GM08714 (cell line): Measurements from ENCODE around the gene HAVCR1.

Source experiments
- H3K4me3 ChIP-seq: fragments of 200-500 bp; sonication (Bioruptor generic); 2 replicates; pipeline ENCODE4 v1.5.1; 2014; ENCODE audit warnings: mild to moderate bottlenecking, low read length, inconsistent platforms
- ZNF274 ChIP-seq: IDR thresholded peaks from 2 replicates; pipeline ENCODE4 v1.6.1; 2012; ENCODE audit warnings: mild to moderate bottlenecking, low read depth, low read length

HAVCR1 gene

DNA sequence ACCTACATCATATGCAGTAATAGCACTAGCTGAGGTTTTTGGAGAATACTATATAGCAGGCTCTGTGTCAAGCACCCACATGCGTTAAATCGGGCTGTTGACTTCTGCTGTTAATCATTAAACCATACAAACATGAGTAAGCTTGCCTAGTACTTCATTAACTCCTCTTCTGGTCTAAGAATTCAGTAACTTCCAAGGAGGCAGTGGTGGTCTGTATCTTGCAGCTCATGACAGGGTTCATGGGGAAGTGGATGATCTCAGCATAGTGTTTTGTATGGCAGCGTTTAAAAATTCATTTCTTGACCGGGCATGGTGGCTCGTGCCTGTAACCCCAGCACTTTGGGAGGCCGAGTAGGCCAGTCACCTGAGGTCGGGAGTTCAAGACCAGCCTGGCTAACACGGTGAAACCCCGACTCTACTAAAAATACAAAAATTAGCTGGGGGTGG, at the start of gene HAVCR1:
TSS of gene HAVCR1 (minus strand) at position 24 of the 447 bp plus-strand sequence. CDS start 1,173 bp downstream, outside the sequence.
- H3K4me3 ChIP-seq = no peak within 1 kb of the TSS
- TF ChIP-seq ZNF274 = no peak

- TF ChIP-seq ZNF274 = no peak
- no peak overlapping the region for H3K4me3 ChIP-seq
These were observed 48.6 kb upstream of the HAVCR1 start for GRCh38 chr5:157107508-157107907.

DNA sequence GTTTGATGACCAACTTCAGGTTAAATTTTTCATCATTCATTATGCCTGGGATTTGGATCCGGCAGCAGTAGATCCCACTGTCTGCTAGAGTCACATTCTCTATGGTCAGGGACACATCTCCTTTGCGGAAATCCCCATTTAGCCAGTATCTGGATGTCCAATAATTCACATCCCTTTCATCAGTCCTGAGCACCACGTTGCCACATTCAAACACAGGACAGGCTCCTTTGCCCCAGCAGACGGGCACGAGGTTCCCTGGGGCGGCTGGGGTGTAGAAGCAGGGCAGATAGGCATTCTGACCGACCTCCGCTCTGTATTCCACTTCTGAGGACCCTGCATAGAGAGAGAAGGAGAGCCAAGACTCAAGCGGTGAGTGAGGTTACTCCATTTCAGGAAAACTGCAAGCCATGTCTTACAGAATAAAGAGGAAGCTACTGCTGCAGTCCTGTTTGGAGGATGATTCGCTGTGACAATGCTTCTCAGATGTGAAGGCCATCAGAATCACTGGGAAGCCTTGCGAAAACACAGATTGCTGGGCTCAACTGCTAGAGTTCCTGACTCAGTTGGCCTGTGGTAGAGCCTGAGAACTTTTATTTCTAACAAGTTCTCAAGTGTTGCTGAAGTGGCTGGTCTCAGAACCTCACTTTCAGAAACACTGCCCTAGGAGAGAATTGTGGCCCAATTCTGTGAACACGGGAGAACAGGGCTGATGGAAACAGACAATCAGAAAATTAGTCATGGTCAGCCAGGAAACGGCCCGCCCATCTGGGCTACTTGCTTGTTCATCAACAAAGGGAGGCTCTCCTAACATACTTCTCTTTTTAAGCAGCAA, 47.9 kb upstream of the HAVCR1 start:
- H3K4me3 ChIP-seq = no peak overlapping the region
- no peak for TF ChIP-seq ZNF274

- no peak overlapping the region for H3K4me3 ChIP-seq
- no peak for TF ChIP-seq ZNF274
These were observed 41.3 kb upstream of the HAVCR1 start for GRCh38 chr5:157100140-157100679.

DNA sequence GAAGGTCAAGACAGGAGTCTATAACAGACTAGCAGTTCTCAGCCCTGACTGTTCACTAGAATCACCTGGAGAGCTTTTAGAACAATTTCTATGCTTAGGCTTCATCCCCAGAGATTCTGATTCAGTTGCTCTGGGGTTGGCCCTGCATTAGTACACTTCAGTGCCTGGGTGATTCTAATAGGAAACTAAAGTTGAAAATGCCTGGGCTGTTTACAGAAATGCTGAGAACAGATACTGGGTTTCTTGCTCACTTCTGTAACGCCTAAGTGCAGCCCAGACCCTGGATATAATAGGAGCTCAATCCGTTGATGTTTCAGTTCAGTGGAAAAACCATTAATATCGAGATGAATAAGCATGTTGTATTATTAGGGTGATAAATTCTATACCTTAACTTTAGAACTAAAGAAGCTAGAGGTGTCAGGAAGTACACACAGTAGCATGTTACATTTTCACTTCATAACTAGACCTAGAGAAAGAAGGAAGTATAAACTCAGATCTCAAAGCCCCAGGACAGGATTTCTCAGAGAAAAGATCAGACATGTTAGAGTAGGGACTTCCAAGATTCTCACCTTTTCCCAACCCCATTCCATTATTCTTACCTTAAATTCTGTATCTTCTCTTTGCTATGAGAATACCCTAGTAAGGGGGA, 29.6 kb upstream of the HAVCR1 start:
- no peak for TF ChIP-seq ZNF274
- no peak overlapping the region for H3K4me3 ChIP-seq

- no peak for TF ChIP-seq ZNF274
- H3K4me3 ChIP-seq = no peak overlapping the region
These were observed 27.9 kb upstream of the HAVCR1 start for GRCh38 chr5:157086751-157087359.

DNA sequence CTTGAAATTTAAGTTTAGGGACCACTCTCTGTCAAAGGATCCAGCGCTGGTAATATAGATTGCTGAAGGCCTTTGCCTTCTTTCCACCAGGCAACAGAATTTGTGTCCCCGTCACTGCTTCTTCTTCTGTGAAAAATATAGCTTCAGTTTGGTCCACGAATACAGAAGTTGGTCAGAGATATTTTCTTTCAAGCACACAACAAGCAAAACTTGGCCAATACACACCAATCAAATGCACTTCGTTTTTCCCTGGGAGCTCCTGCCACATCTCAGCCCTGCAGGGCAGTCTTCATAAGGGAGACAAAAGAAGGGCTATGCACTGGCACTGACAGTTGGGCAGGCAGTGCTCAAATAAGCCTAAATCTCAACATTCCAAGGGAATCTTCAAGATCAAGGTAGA, 27.0 kb upstream of the HAVCR1 start:
- H3K4me3 ChIP-seq = no peak overlapping the region
- TF ChIP-seq ZNF274 = no peak

- TF ChIP-seq ZNF274 = no peak
- H3K4me3 ChIP-seq = no peak overlapping the region
These were observed 21.4 kb upstream of the HAVCR1 start for GRCh38 chr5:157080286-157080685.

- no peak for TF ChIP-seq ZNF274
- H3K4me3 ChIP-seq = no peak overlapping the region
These were observed 17.6 kb upstream of the HAVCR1 start for GRCh38 chr5:157076558-157076957.

DNA sequence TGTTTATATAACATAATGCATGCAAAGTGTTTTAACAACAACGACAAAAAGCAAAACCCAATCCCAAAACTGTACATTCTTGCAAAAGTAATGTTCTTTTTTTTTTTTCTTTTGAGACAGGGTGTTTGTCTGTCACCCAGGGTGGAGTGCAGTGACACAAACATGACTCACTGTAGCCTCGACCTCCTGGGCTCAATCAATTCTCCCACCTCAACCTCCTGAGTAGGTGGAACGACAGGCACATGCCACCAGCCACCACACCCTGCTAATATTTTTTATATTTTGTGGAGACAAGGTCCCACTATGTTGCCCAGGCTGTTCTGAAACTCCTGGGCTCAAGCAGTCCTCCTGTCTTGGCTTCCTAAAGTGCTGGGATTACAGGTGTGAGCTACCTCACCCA, 13.6 kb upstream of the HAVCR1 start:
- no peak overlapping the region for H3K4me3 ChIP-seq
- no peak for TF ChIP-seq ZNF274

GRCh38 chr5:157069949-157070348, 11.0 kb upstream of the HAVCR1 start:
- no peak for TF ChIP-seq ZNF274
- no peak overlapping the region for H3K4me3 ChIP-seq

GRCh38 chr5:157068785-157069184, 9.9 kb upstream of the HAVCR1 start:
- TF ChIP-seq ZNF274 = no peak
- H3K4me3 ChIP-seq = no peak overlapping the region

DNA sequence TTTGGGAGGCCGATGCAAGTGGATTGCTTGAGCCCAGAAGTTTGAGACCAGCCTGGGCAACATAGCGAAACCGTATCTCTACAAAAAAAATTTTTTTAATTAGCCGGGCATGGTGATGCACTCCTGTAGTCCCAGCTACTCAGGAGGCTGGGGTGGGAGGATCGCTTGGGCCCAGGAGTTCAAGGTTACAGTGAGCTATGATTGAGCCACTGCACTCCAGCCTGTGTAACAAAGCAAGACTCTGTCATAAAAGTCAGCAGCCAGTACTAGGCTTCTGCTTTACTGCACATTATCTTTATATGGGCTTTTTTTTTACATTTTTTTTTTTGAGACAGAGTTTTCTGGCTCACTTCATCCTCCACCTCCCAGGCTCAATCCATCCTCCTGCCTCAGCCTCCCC, 9.4 kb upstream of the HAVCR1 start:
- H3K4me3 ChIP-seq = no peak overlapping the region
- TF ChIP-seq ZNF274 = no peak

DNA sequence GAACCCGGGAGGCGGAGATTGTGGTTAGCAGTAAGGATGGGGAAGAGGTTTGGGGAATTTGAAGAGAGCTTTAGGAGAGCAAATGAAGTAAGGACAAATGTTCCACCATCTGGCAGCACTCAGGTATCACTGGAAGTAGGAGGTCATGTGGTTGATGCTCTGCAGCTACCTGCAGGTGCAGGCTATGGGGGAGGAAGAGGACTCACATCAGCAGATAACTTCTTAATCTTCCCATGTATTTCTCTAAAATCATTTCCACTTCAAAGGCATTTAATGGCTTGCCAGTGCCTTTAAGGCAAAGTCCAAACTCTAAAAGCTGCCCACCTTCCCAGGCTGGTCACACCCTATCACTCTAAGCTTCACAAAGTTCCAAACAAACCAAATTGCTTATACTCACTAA, 8.1 kb upstream of the HAVCR1 start:
- no peak for TF ChIP-seq ZNF274
- H3K4me3 ChIP-seq = no peak overlapping the region

- no peak overlapping the region for H3K4me3 ChIP-seq
- no peak for TF ChIP-seq ZNF274
These were observed 7.2 kb upstream of the HAVCR1 start for GRCh38 chr5:157066080-157066479.
